Endothelial cell of umbilical vein (primary cell): Measurements from ENCODE around the gene SCNN1B. TPM values are rescaled to one million over a fixed set of nuclear protein-coding genes. Genes with fewer than 3 reads are reported as not detected.

Experiments used
- BruUV-seq: library from RNA; stranded (reverse); fragments of 400-500 nt; replicated peaks from 2 replicates; lab custom pipeline; 2021; lab: Mats Ljungman, UMichigan
- CTCF ChIA-PET: fragments of 300-600, 350-600 bp; sonication (Branson Sonifier 250); formaldehyde crosslinking; loops from one replicate; lab custom pipeline; 2021; ENCODE audit warnings: antibody characterized with exemption, inconsistent platforms; lab: Charles Lee
- POLR2A ChIA-PET: fragments of 300-600, 350-600 bp; sonication (Branson Sonifier 250); formaldehyde crosslinking; loops from one replicate; lab custom pipeline; 2021; ENCODE audit warnings: antibody characterized with exemption, inconsistent platforms; lab: Charles Lee
- DNase-seq: peaks from one replicate; pipeline ENCODE4 v3.0.0-alpha.2; 2011; ENCODE audit warnings: low read depth, low spot score
- FAIRE-seq: peaks from 2 replicates; lab custom pipeline; 2011; peaks lifted over from hg19 to GRCh38; lab: Jason Lieb, UNC
- H2AFZ ChIP-seq: 2 replicates; pipeline ENCODE4 v1.6.0; 2012; ENCODE audit warnings: low read depth, low read length, control low read depth, inconsistent platforms
- H3K27ac ChIP-seq: 2 replicates; pipeline ENCODE4 v1.5.1; 2011; ENCODE audit warnings: low read depth, mild to moderate bottlenecking, control low read depth, low read length, moderate library complexity; ENCODE audit not compliant: insufficient read depth
- H3K27me3 ChIP-seq, 2 experiments: 2 replicates each; pipeline versions ENCODE4 v1.6.0 to v1.6.1; 2011; ENCODE audit warnings: low read length in 2 of 2, mixed read lengths in 1 of 2; ENCODE audit not compliant: control insufficient read depth in 2 of 2, insufficient read depth in 2 of 2
- H3K36me3 ChIP-seq, 2 experiments: 2 replicates in 1 of 2; 3 replicates in 1 of 2; pipeline ENCODE4 v1.5.1; 2011; ENCODE audit warnings: low read length in 2 of 2, mild to moderate bottlenecking in 1 of 2, moderate library complexity in 1 of 2; ENCODE audit not compliant: control insufficient read depth in 2 of 2, insufficient read depth in 2 of 2; ENCODE audit errors: extremely low read depth in 1 of 2
- H3K4me1 ChIP-seq: 3 replicates; pipeline ENCODE4 v1.5.1; 2011; ENCODE audit warnings: mild to moderate bottlenecking, low read length; ENCODE audit not compliant: control insufficient read depth, insufficient read depth; ENCODE audit errors: extremely low read depth
- H3K4me2 ChIP-seq: 2 replicates; pipeline ENCODE4 v1.6.1; 2011; ENCODE audit warnings: low read length, control low read depth, mixed read lengths; ENCODE audit not compliant: insufficient read depth
- H3K4me3 ChIP-seq, 3 experiments: fragments of 200-600 bp in 1 of 3; sonication (generic), shearing (Covaris generic) in 1 of 3; replicated peaks in 1 of 3; 2 replicates each; pipeline ENCODE4 v1.5.1; 2011 to 2016; ENCODE audit warnings: control low read depth in 3 of 3, low read length in 3 of 3, mild to moderate bottlenecking in 2 of 3, inconsistent platforms in 1 of 3, low read depth in 1 of 3, moderate library complexity in 1 of 3; ENCODE audit not compliant: insufficient read depth in 1 of 3
- H3K79me2 ChIP-seq: 2 replicates; pipeline ENCODE4 v1.6.0; 2012; ENCODE audit warnings: low read length, inconsistent platforms; ENCODE audit not compliant: control insufficient read depth, insufficient read depth
- H3K9ac ChIP-seq: replicated peaks from 2 replicates; pipeline ENCODE3; 2011; ENCODE audit warnings: low read length, control low read depth; ENCODE audit not compliant: insufficient read depth; ENCODE audit errors: extremely low read depth
- H3K9me1 ChIP-seq: replicated peaks from 3 replicates; pipeline ENCODE4 v1.6.0; 2011; ENCODE audit warnings: mild to moderate bottlenecking, low read length; ENCODE audit not compliant: control insufficient read depth, insufficient read depth; ENCODE audit errors: extremely low read depth
- H3K9me3 ChIP-seq: replicated peaks from 2 replicates; pipeline ENCODE4 v1.5.1; 2012; ENCODE audit warnings: low read length, inconsistent platforms; ENCODE audit not compliant: control insufficient read depth, insufficient read depth
- H4K20me1 ChIP-seq: replicated peaks from 2 replicates; pipeline ENCODE3; 2011; ENCODE audit warnings: mild to moderate bottlenecking, low read length; ENCODE audit not compliant: control insufficient read depth, insufficient read depth; ENCODE audit errors: extremely low read depth
- CTCF ChIP-seq, 2 donors: IDR thresholded peaks; 1 replicate in 1 of 2; 2 replicates in 1 of 2; pipeline ENCODE4 v1.5.1; 2011; ENCODE audit warnings: low read length in 2 of 2, mild to moderate bottlenecking in 2 of 2, moderate library complexity in 2 of 2, control low read depth in 1 of 2, inconsistent platforms in 1 of 2, low read depth in 1 of 2; ENCODE audit not compliant: insufficient read depth in 1 of 2; ENCODE audit errors: extremely low read depth in 1 of 2
- EZH2 ChIP-seq: IDR thresholded peaks from 2 replicates; pipeline ENCODE4 v1.6.1; 2012; ENCODE audit warnings: borderline replicate concordance, low read depth, mild to moderate bottlenecking, moderate library complexity, low read length, inconsistent platforms; ENCODE audit not compliant: severe bottlenecking
- FOS ChIP-seq: IDR thresholded peaks from 2 replicates; pipeline ENCODE4 v1.6.1; 2011; ENCODE audit warnings: mild to moderate bottlenecking, low read length, moderate library complexity, borderline replicate concordance; ENCODE audit not compliant: insufficient read depth
- GATA2 ChIP-seq: IDR thresholded peaks from 2 replicates; pipeline ENCODE4 v1.7.0; 2011; ENCODE audit warnings: low read depth, mild to moderate bottlenecking, moderate library complexity, mixed read lengths, low read length; ENCODE audit not compliant: insufficient read length, insufficient read depth
- JUN ChIP-seq: IDR thresholded peaks from 2 replicates; pipeline ENCODE4 v1.6.1; 2011; ENCODE audit warnings: borderline replicate concordance, low read depth; ENCODE audit not compliant: insufficient read length, insufficient read depth
- MAX ChIP-seq: IDR thresholded peaks from 2 replicates; pipeline ENCODE4 v1.6.1; 2011; ENCODE audit not compliant: insufficient read depth, insufficient read length
- MYC ChIP-seq: IDR thresholded peaks from one replicate; pipeline ENCODE4 v1.6.1; 2011; ENCODE audit warnings: mild to moderate bottlenecking, low read depth, low read length
- POLR2A ChIP-seq: IDR thresholded peaks from 2 replicates; pipeline ENCODE4 v1.6.1; 2012; ENCODE audit warnings: low read depth, mild to moderate bottlenecking, control low read depth, low read length
- POLR2AphosphoS5 ChIP-seq: IDR thresholded peaks from 2 replicates; pipeline ENCODE4 v1.6.1; 2012; ENCODE audit warnings: low read depth, mild to moderate bottlenecking, control low read depth, low read length, moderate library complexity; ENCODE audit not compliant: insufficient read depth
- dilution Hi-C: fragments of 300-500 bp; cut with MboI; formaldehyde crosslinking; loops from one replicate; pipeline ENCODE4 v1.15.0; 2019; ENCODE audit warnings: low sequenced_read_pairs; ENCODE audit not compliant: extremely low pct_ligation_motif_present
- intact Hi-C: fragments of 100-400 bp; cut with micrococcal nuclease; formaldehyde crosslinking; loops from one replicate; pipeline ENCODE4 v1.10.0; 2022
- polyA plus RNA-seq, 4 experiments: library from polyadenylated mRNA; depleted of rRNA in 3 of 4; stranded (reverse) in 3 of 4; unstranded in 1 of 4; fragments of >200 nt; gene quantifications; 2 replicates each; pipeline versions ENCODE4 v1.2.1 to v1.2.3, GENCODE V29; 2011 to 2012; ENCODE audit warnings: missing spikeins in 1 of 4
- total RNA-seq: library from RNA; stranded (reverse); gene quantifications from 2 replicates; pipeline ENCODE4 v1.2.3, GENCODE V29; 2021

Gene SCNN1B
- total and polyA plus RNA-seq, 2 donors (not counting 3 experiments of a cell fraction or from before 2014, with no cell fraction given), result not detected

- Histone ChIP-seq H3K9me1 (no peaks in the 10 kb centered on the region), H3K79me2 (no peaks in the 10 kb centered on the region), H3K27me3 (no peaks in the 10 kb centered on the region), H3K9ac (no peak overlapping the region), H3K9me3 (no peaks in the 10 kb centered on the region), H4K20me1 (no peaks in the 10 kb centered on the region), H3K4me1 (peaks cover 4% of the 10 kb centered on the region), H3K4me3 (no peak overlapping the region), H3K27ac (no peak overlapping the region), H3K4me2 (no peak overlapping the region), H3K36me3 (no peaks in the 10 kb centered on the region), H2AFZ (no peak overlapping the region)
- FAIRE-seq, result no peak
- no TSS peak for BruUV-seq
- TF ChIP-seq CTCF (IDR thresholded peaks at IDR 0.05; ENCODE audit: extremely low read depth in 1 of 2, insufficient read depth in 1 of 2, low read depth in 1 of 2, low read length in 2 of 2), result no peak
- TF ChIP-seq MAX, result no peak
- no peak for TF ChIP-seq POLR2A
- no peak for TF ChIP-seq GATA2
- TF ChIP-seq MYC, result no peak
- TF ChIP-seq FOS, result no peak
- TF ChIP-seq JUN, result no peak
- no peak for TF ChIP-seq EZH2
- no peak for TF ChIP-seq POLR2AphosphoS5
- no peak for DNase-seq
- dilution Hi-C loops (no loop called here), intact Hi-C loops (no loop called here)
- POLR2A ChIA-PET, result no interaction called here
- CTCF ChIA-PET, result interaction anchor here (1.5 kb wide), 1 partner anchor 68 kb away, joined by 3 read pairs; no protein-coding TSS in a partner anchor
Observed at GRCh38 chr16:23367988-23368387, 65.9 kb downstream of the SCNN1B start.
